MCF 10A (cell line): ENCODE data around the gene POC1B. TPM values are rescaled to one million over a fixed set of nuclear protein-coding genes. Genes with fewer than 3 reads are reported as not detected.

Source experiments
- BruUV-seq: library from RNA; stranded (reverse); fragments of 400-500 nt; replicated peaks from 2 replicates; lab custom pipeline; 2021; lab: Mats Ljungman, UMichigan
- CTCF ChIA-PET: fragments of 300-600 bp; sonication (Branson Sonifier 250); formaldehyde crosslinking; extraction: SDS; loops from one replicate; lab custom pipeline; 2021; ENCODE audit warnings: antibody characterized with exemption, inconsistent platforms; lab: Yijun Ruan, JAX
- POLR2A ChIA-PET: fragments of 300-600, 350-650 bp; sonication (Branson Sonifier 250); formaldehyde crosslinking; extraction: SDS; loops from one replicate; lab custom pipeline; 2020; ENCODE audit warnings: antibody characterized with exemption, inconsistent platforms; lab: Yijun Ruan, JAX
- DNase-seq: peaks from one replicate; pipeline ENCODE4 v3.0.0-alpha.2; 2018; ENCODE audit not compliant: unreplicated experiment
- H3K27ac Mint-ChIP-seq: one replicate; pipeline ENCODE4 v1.8.0; 2022; ENCODE audit warnings: mild to moderate bottlenecking, low read depth, mixed read lengths; ENCODE audit not compliant: unreplicated experiment
- H3K27me3 Mint-ChIP-seq: one replicate; pipeline ENCODE4 v1.8.0; 2022; ENCODE audit warnings: mixed read lengths; ENCODE audit not compliant: insufficient read depth, unreplicated experiment
- H3K36me3 Mint-ChIP-seq: one replicate; pipeline ENCODE4 v1.8.0; 2022; ENCODE audit warnings: mild to moderate bottlenecking, moderate library complexity, mixed read lengths; ENCODE audit not compliant: insufficient read depth, unreplicated experiment
- H3K4me1 Mint-ChIP-seq: one replicate; pipeline ENCODE4 v1.8.0; 2022; ENCODE audit warnings: mixed read lengths; ENCODE audit not compliant: insufficient read depth, unreplicated experiment
- H3K4me3 Mint-ChIP-seq: one replicate; pipeline ENCODE4 v1.8.0; 2022; ENCODE audit warnings: mild to moderate bottlenecking, moderate library complexity, mixed read lengths; ENCODE audit not compliant: unreplicated experiment
- H3K9me3 Mint-ChIP-seq: one replicate; pipeline ENCODE4 v1.8.0; 2022; ENCODE audit warnings: mixed read lengths; ENCODE audit not compliant: unreplicated experiment
- CTCF ChIP-seq: fragments of 200-600 bp; IDR thresholded peaks from one replicate; pipeline ENCODE4 v1.8.0; 2022; ENCODE audit warnings: antibody characterized with exemption, mild to moderate bottlenecking; ENCODE audit not compliant: unreplicated experiment
- intact Hi-C: fragments of 100-400 bp; cut with micrococcal nuclease; formaldehyde crosslinking; loops from 2 replicates; pipeline ENCODE4 v1.14.1; 2022
- total RNA-seq: library from RNA; stranded (reverse); gene quantifications from 2 replicates; pipeline ENCODE4 v1.2.3, GENCODE V29; 2022

Gene POC1B
- total RNA-seq, 1 experiment from 2014 or later: 14.8 TPM

DNA sequence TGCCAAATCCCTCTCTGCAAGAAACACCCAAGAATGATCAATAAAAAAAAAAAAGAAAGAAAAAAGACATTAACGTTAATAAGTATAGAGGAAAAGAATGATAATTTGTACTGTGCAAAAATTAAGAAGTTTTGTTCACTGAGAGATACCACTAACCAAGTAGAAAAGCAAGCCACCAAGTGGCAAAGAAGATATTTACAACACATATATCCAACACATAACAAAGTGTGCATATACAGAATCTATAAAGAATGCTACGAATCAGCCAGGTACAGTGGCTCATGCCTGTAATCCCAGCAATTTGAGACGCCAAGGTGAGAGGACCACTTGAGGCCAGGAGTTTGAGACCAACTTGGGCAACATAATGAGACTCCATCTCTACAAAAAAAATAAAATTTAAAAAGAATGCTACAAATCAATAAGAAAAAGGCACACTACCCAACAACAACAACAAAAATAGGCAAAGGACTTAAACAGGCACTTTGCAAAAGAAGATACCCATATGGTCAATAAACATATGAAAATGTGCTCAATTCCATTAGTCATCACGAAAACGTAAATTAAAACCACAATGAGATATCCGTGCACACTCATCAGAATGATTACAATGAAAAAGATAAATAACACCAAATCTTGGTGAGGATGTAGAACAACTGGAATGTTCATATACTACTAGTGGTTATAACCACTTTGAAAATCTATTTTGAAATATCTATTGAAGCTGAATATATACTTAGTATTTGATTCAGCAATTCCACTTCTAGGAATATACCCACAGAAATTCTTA, 21.1 kb downstream of the POC1B start:
- ChIA-PET POLR2A (interaction anchor here (0.6 kb wide), 1 partner anchor 757 kb away, joined by 3 read pairs; no protein-coding TSS in a partner anchor), CTCF (interaction anchor here (1.0 kb wide), 1 partner anchor 20 kb away, joined by 7 read pairs; the partner anchor contains the start of gene GALNT4)
- Mint-ChIP-seq H3K9me3 (no peaks in the 10 kb centered on the region), H3K4me3 (no peak overlapping the region), H3K27ac (no peak overlapping the region), H3K36me3 (no peaks in the 10 kb centered on the region), H3K27me3 (no peaks in the 10 kb centered on the region), H3K4me1 (peaks cover 23% of the 10 kb centered on the region)
- DNase-seq: no peak
- no TSS peak for BruUV-seq
- TF ChIP-seq CTCF: no peak
- intact Hi-C loops: no loop called here

- DNase-seq: no peak
- H3K4me1 Mint-ChIP-seq: peaks cover 12% of the 10 kb centered on the region
- H3K4me3 Mint-ChIP-seq: no peak overlapping the region
- no peaks in the 10 kb centered on the region for H3K9me3 Mint-ChIP-seq
- CTCF ChIA-PET: no interaction called here
- BruUV-seq: no TSS peak
- H3K27me3 Mint-ChIP-seq: no peaks in the 10 kb centered on the region
- no peaks in the 10 kb centered on the region for H3K36me3 Mint-ChIP-seq
- H3K27ac Mint-ChIP-seq: no peak overlapping the region
- TF ChIP-seq CTCF: no peak
- POLR2A ChIA-PET: no interaction called here
- intact Hi-C loops: no loop called here
Observed at GRCh38 chr12:89501793-89502192, 24.1 kb downstream of the POC1B start.

- TF ChIP-seq CTCF: no peak
- H3K36me3 Mint-ChIP-seq: no peaks in the 10 kb centered on the region
- no peak overlapping the region for H3K4me3 Mint-ChIP-seq
- no peaks in the 10 kb centered on the region for H3K9me3 Mint-ChIP-seq
- BruUV-seq: no TSS peak
- no peak overlapping the region for H3K27ac Mint-ChIP-seq
- no peaks in the 10 kb centered on the region for H3K27me3 Mint-ChIP-seq
- ChIA-PET CTCF (interaction anchor here (1.3 kb wide), 1 partner anchor 29 kb away, joined by 4 read pairs; no protein-coding TSS in a partner anchor), POLR2A (interaction anchor here (0.7 kb wide), 1 partner anchor 1458 kb away, joined by 3 read pairs; no protein-coding TSS in a partner anchor)
- H3K4me1 Mint-ChIP-seq: no peaks in the 10 kb centered on the region
- no peak for DNase-seq
- intact Hi-C loops: no loop called here
Observed at GRCh38 chr12:89499857-89500256, 26.0 kb downstream of the POC1B start.

GRCh38 chr12:89497467-89497866, 28.4 kb downstream of the POC1B start:
- no peaks in the 10 kb centered on the region for H3K27me3 Mint-ChIP-seq
- DNase-seq: no peak
- H3K9me3 Mint-ChIP-seq: no peaks in the 10 kb centered on the region
- POLR2A ChIA-PET: interaction anchor here (1.0 kb wide), 1 partner anchor 9 kb away, joined by 4 read pairs; no protein-coding TSS in a partner anchor
- H3K27ac Mint-ChIP-seq: no peak overlapping the region
- no peaks in the 10 kb centered on the region for H3K36me3 Mint-ChIP-seq
- CTCF ChIA-PET: interaction anchor here (1.2 to 1.8 kb wide), 3 partner anchors 27 to 35 kb away, joined by 3 to 6 read pairs (median 4); partner anchors contain the start of gene GALNT4
- intact Hi-C loops: no loop called here
- BruUV-seq: no TSS peak
- no peak overlapping the region for H3K4me3 Mint-ChIP-seq
- TF ChIP-seq CTCF: no peak
- no peaks in the 10 kb centered on the region for H3K4me1 Mint-ChIP-seq
